B cell (primary cell): Measurements from ENCODE around the gene SHQ1. TPM values are rescaled to one million over a fixed set of nuclear protein-coding genes. Genes with fewer than 3 reads are reported as not detected.
"Not testable (repeated sequence)": the region's sequence is repeated elsewhere in the genome, so short reads cannot be mapped to it uniquely, and the experiment has no call there.

Experiments used
- ATAC-seq: fragments of 200-7000 bp; cut with Tn5 transposase; one replicate; pipeline ENCODE4 v1.10.0; 2021; ENCODE audit warnings: low read depth, mild to moderate bottlenecking, moderate number of reproducible peaks, moderate library complexity
- CTCF ChIA-PET: fragments of 350-600 bp; sonication (Branson Sonifier 250); formaldehyde crosslinking; loops from one replicate; lab custom pipeline; 2021; ENCODE audit warnings: antibody characterized with exemption, inconsistent platforms; lab: Charles Lee
- POLR2A ChIA-PET: fragments of 350-600 bp; sonication (Branson Sonifier 250); formaldehyde crosslinking; loops from one replicate; lab custom pipeline; 2021; ENCODE audit warnings: antibody characterized with exemption; lab: Charles Lee
- DNase-seq: peaks from one replicate; pipeline ENCODE4 v3.0.0; 2013
- H2AFZ ChIP-seq: 2 replicates; pipeline ENCODE4 v1.6.1; 2012; ENCODE audit warnings: mild to moderate bottlenecking, low read depth, low read length; ENCODE audit not compliant: insufficient read depth, poor library complexity, severe bottlenecking
- H3K27ac ChIP-seq, 2 donors: 1 replicate in 1 of 2; 2 replicates in 1 of 2; pipeline ENCODE4 v1.5.1; 2012 to 2013; ENCODE audit warnings: low read length in 2 of 2, mild to moderate bottlenecking in 2 of 2, moderate library complexity in 1 of 2
- H3K27me3 ChIP-seq, 4 experiments: fragments of 200-600 bp in 1 of 4; sonication (generic) in 1 of 4; replicated peaks in 1 of 4; 1 replicate in 2 of 4; 2 replicates in 2 of 4; pipeline versions ENCODE4 v1.6.1 to v1.7.0; 2013 to 2016; ENCODE audit warnings: low read length in 3 of 4, mild to moderate bottlenecking in 2 of 4, mixed read lengths in 1 of 4, moderate library complexity in 1 of 4; ENCODE audit not compliant: insufficient read depth in 4 of 4, control insufficient read depth in 3 of 4; ENCODE audit errors: control extremely low read depth in 1 of 4
- H3K36me3 ChIP-seq, 2 experiments: replicated peaks in 1 of 2; 1 replicate in 1 of 2; 2 replicates in 1 of 2; pipeline versions ENCODE4 v1.6.1 to v1.7.1; 2013; ENCODE audit warnings: low read length in 1 of 2; ENCODE audit not compliant: insufficient read depth in 2 of 2, control insufficient read depth in 1 of 2; ENCODE audit errors: control extremely low read depth in 1 of 2, extremely low read depth in 1 of 2
- H3K4me1 ChIP-seq, 2 donors: fragments of 200-600 bp in 1 of 2; sonication (generic) in 1 of 2; 1 replicate in 1 of 2; 2 replicates in 1 of 2; pipeline versions ENCODE4 v1.5.1 to v1.6.1; 2013 to 2017; ENCODE audit warnings: low read length in 2 of 2; ENCODE audit not compliant: control insufficient read depth in 2 of 2, insufficient read depth in 2 of 2
- H3K4me2 ChIP-seq: replicated peaks from 2 replicates; pipeline ENCODE3; 2012; ENCODE audit warnings: mild to moderate bottlenecking, low read depth, low read length; ENCODE audit not compliant: poor library complexity, severe bottlenecking
- H3K4me3 ChIP-seq, 5 experiments: fragments of 200-600 bp in 1 of 5; sonication (generic) in 1 of 5; 1 replicate in 3 of 5; 2 replicates in 2 of 5; pipeline versions ENCODE4 v1.5.1 to v1.7.0; 2011 to 2016; ENCODE audit warnings: low read length in 4 of 5, mild to moderate bottlenecking in 4 of 5, low read depth in 2 of 5, control low read depth in 1 of 5, moderate library complexity in 1 of 5; ENCODE audit not compliant: insufficient read depth in 1 of 5; ENCODE audit errors: control extremely low read depth in 1 of 5, extremely low read depth in 1 of 5
- H3K79me2 ChIP-seq: fragments of 200-600 bp; sonication (generic); one replicate; pipeline ENCODE4 v1.6.0; 2016; ENCODE audit warnings: low read length; ENCODE audit not compliant: control insufficient read depth, insufficient read depth
- H3K9ac ChIP-seq: fragments of 200-600 bp; sonication (generic); 2 replicates; pipeline ENCODE4 v1.6.1; 2017; ENCODE audit warnings: mild to moderate bottlenecking, low read length, moderate library complexity
- H3K9me3 ChIP-seq, 3 donors: one replicate each; pipeline versions ENCODE4 v1.6.1 to v1.7.1; 2013; ENCODE audit warnings: low read length in 2 of 3; ENCODE audit not compliant: control insufficient read depth in 2 of 3, insufficient read depth in 1 of 3; ENCODE audit errors: control extremely low read depth in 1 of 3
- H4K20me1 ChIP-seq: 2 replicates; pipeline ENCODE4 v1.6.0; 2012; ENCODE audit warnings: mild to moderate bottlenecking, low read length; ENCODE audit not compliant: insufficient read depth, control insufficient read depth, poor library complexity, severe bottlenecking
- H3K27ac Mint-ChIP-seq: one replicate; pipeline ENCODE4 v1.8.0; 2021; ENCODE audit warnings: mixed read lengths
- H3K27me3 Mint-ChIP-seq: one replicate; pipeline ENCODE4 v1.8.0; 2021; ENCODE audit warnings: mixed read lengths
- H3K4me1 Mint-ChIP-seq: one replicate; pipeline ENCODE4 v1.8.0; 2021; ENCODE audit warnings: mixed read lengths
- H3K4me3 Mint-ChIP-seq: one replicate; pipeline ENCODE4 v1.8.0; 2021; ENCODE audit warnings: mixed read lengths
- H3K9me3 Mint-ChIP-seq: one replicate; pipeline ENCODE4 v1.8.0; 2022; ENCODE audit warnings: mixed read lengths; ENCODE audit not compliant: insufficient read depth
- CTCF ChIP-seq: fragments of 200-600 bp; IDR thresholded peaks from one replicate; pipeline ENCODE4 v1.8.0; 2022; ENCODE audit warnings: antibody characterized with exemption, mild to moderate bottlenecking
- EZH2 ChIP-seq: IDR thresholded peaks from 2 replicates; pipeline ENCODE4 v1.6.1; 2012; ENCODE audit warnings: borderline replicate concordance, low read depth, mild to moderate bottlenecking, moderate library complexity, low read length; ENCODE audit not compliant: insufficient read depth, poor library complexity, severe bottlenecking
- WGBS: methylation state at CpG from one replicate; pipeline ENCODE4 v1.1.5; 2013; ENCODE audit warnings: missing lambda C conversion rate; ENCODE audit not compliant: insufficient coverage; 5-methylcytosine and 5-hydroxymethylcytosine counted together
- intact Hi-C: fragments of 100-400 bp; cut with micrococcal nuclease; formaldehyde crosslinking; loops from one replicate; pipeline ENCODE4 v1.10.0; 2022
- polyA plus RNA-seq: library from polyadenylated mRNA; depleted of rRNA; stranded (reverse); fragments of >200 nt; gene quantifications from 2 replicates; pipeline ENCODE4 v1.2.3, GENCODE V29; 2012
- total RNA-seq, 2 donors: library from RNA; stranded (reverse); fragments of 120-200 nt in 1 of 2; gene quantifications; 1 replicate in 1 of 2; 2 replicates in 1 of 2; pipeline versions ENCODE4 v1.2.3 to v1.2.4, GENCODE V29; 2013 to 2022

Gene SHQ1
- total and polyA plus RNA-seq, 2 donors (not counting 1 experiment from before 2014, with no cell fraction given) = 3.6 to 32.0 TPM

- WGBS = 4% methylated on average over 46 of the region's 53 CpGs
- H3K9ac ChIP-seq = peak overlapping the region; percentile 36
- no peaks in the 10 kb centered on the region for H3K79me2 ChIP-seq
- H3K27ac ChIP-seq = no peak overlapping the region
- Mint-ChIP-seq H3K27me3 (peaks cover 52% of the 10 kb centered on the region), H3K4me1 (peaks cover 20% of the 10 kb centered on the region), H3K9me3 (peaks cover 7% of the 10 kb centered on the region), H3K4me3 (peak overlapping the region; percentile 88), H3K27ac (peak overlapping the region; percentile 57)
- peaks cover 0 to 11% (median 5%) of the 10 kb centered on the region in 3 donors for H3K9me3 ChIP-seq
- ChIA-PET POLR2A (no interaction called here), CTCF (interaction anchor here (0.8 to 1.2 kb wide), 3 partner anchors 78 to 864 kb away, joined by 3 read pairs; no protein-coding TSS in a partner anchor)
- peak; percentile 89 for ATAC-seq
- peak overlapping the region; percentile 39 to 63 (median 44) for H3K4me3 ChIP-seq
- no peaks in the 10 kb centered on the region for H4K20me1 ChIP-seq
- DNase-seq = peak; percentile 75
- intact Hi-C loops = no loop called here
- H3K27me3 ChIP-seq = peaks cover 0 to 62% (median 32%) of the 10 kb centered on the region in 4 experiments
- no peak for TF ChIP-seq CTCF
- TF ChIP-seq EZH2 = no peak
- peak overlapping the region; percentile 85 for H3K4me2 ChIP-seq
- H3K36me3 ChIP-seq = no peaks in the 10 kb centered on the region
- H2AFZ ChIP-seq = peak overlapping the region; percentile 71
- peaks cover 15 to 23% of the 10 kb centered on the region in 2 donors for H3K4me1 ChIP-seq
These were observed 109.3 kb downstream of the SHQ1 start for GRCh38 chr3:72738752-72739530.

GRCh38 chr3:72735072-72735471 is 113.2 kb downstream of the SHQ1 start:
- intact Hi-C loops, CTCF ChIA-PET, POLR2A ChIA-PET, H3K4me3 Mint-ChIP-seq, ATAC-seq, H3K9ac ChIP-seq, H3K4me3 ChIP-seq, H3K36me3 ChIP-seq, DNase-seq, H3K4me2 ChIP-seq, H2AFZ ChIP-seq, H3K79me2 ChIP-seq, H3K27ac ChIP-seq, H4K20me1 ChIP-seq, H3K27ac Mint-ChIP-seq: not testable (repeated sequence)
- peaks cover 15 to 17% of the 10 kb centered on the region in 2 donors for H3K4me1 ChIP-seq
- no CpG with 5 or more reads among the region's 4 CpGs for WGBS
- H3K4me1 Mint-ChIP-seq = peaks cover 14% of the 10 kb centered on the region
- H3K9me3 Mint-ChIP-seq = peaks cover 10% of the 10 kb centered on the region
- peaks cover 40% of the 10 kb centered on the region for H3K27me3 Mint-ChIP-seq
- peaks cover 0 to 28% (median 10%) of the 10 kb centered on the region in 3 donors for H3K9me3 ChIP-seq
- H3K27me3 ChIP-seq = peaks cover 0 to 48% (median 21%) of the 10 kb centered on the region in 4 experiments
